Loucy (cell line): ENCODE results near the gene CCNA2.

Experiments used
- EZH2phosphoT487 ChIP-seq: fragments of 200-600 bp; IDR thresholded peaks from 2 replicates; pipeline ENCODE4 v1.6.1; 2018; ENCODE audit warnings: antibody characterized with exemption, mild to moderate bottlenecking, moderate library complexity, borderline replicate concordance
- TF ChIP-seq, protein P1 (sequence below): fragments of 200-600 bp; sonication (generic); conservative IDR thresholded peaks from 2 replicates; pipeline ENCODE4 v1.5.1; 2014; ENCODE audit warnings: mild to moderate bottlenecking, antibody characterized with exemption, low read length

DNA sequence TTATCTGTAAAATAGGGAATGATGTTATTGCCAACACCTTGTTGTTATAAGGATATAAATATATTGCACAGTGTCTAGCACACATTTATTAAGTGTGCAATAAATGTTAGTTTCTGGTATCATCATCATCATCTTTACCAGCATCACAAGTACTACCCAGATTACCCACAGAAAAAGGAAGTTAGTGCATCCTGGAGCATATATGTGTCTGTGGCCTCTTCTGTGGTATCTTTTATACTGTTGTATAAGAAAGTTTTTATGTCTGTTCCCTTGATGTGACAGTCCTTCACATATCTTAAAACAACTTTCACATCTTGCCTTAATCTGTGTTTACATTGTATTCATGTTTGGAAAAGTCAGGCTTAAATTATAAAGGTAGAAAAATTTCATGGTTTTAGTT, 12.6 kb downstream of the CCNA2 start:
- TF ChIP-seq, protein P1, sequence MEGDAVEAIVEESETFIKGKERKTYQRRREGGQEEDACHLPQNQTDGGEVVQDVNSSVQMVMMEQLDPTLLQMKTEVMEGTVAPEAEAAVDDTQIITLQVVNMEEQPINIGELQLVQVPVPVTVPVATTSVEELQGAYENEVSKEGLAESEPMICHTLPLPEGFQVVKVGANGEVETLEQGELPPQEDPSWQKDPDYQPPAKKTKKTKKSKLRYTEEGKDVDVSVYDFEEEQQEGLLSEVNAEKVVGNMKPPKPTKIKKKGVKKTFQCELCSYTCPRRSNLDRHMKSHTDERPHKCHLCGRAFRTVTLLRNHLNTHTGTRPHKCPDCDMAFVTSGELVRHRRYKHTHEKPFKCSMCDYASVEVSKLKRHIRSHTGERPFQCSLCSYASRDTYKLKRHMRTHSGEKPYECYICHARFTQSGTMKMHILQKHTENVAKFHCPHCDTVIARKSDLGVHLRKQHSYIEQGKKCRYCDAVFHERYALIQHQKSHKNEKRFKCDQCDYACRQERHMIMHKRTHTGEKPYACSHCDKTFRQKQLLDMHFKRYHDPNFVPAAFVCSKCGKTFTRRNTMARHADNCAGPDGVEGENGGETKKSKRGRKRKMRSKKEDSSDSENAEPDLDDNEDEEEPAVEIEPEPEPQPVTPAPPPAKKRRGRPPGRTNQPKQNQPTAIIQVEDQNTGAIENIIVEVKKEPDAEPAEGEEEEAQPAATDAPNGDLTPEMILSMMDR = no peak
- no peak for TF ChIP-seq EZH2phosphoT487
